Esophagus (tissue), 2 donors: ENCODE measurements around the gene CGB3. TPM values are rescaled to one million over a fixed set of nuclear protein-coding genes. Genes with fewer than 3 reads are reported as not detected.

ENCODE experiments used
- H3K27ac ChIP-seq, 2 donors: one replicate each; pipeline ENCODE4 v1.5.1; 2013; ENCODE audit warnings: low read depth in 2 of 2, mild to moderate bottlenecking in 2 of 2, inconsistent platforms in 1 of 2, low read length in 1 of 2, moderate library complexity in 1 of 2
- H3K27me3 ChIP-seq, 2 donors: one replicate each; pipeline ENCODE4 v1.6.1; 2013; ENCODE audit warnings: low read length in 2 of 2, control low read depth in 1 of 2, mild to moderate bottlenecking in 1 of 2; ENCODE audit not compliant: insufficient read depth in 2 of 2, control insufficient read depth in 1 of 2
- H3K36me3 ChIP-seq, 2 donors: one replicate each; pipeline ENCODE4 v1.6.1; 2013; ENCODE audit warnings: low read length in 1 of 2; ENCODE audit not compliant: control insufficient read depth in 2 of 2, insufficient read depth in 2 of 2
- H3K4me1 ChIP-seq, 2 donors: one replicate each; pipeline ENCODE4 v1.6.1; 2013; ENCODE audit warnings: low read length in 1 of 2; ENCODE audit not compliant: control insufficient read depth in 2 of 2, insufficient read depth in 2 of 2
- H3K4me3 ChIP-seq, 2 donors: one replicate each; pipeline ENCODE4 v1.5.1; 2013; ENCODE audit warnings: low read length in 2 of 2, mild to moderate bottlenecking in 2 of 2, low read depth in 1 of 2, moderate library complexity in 1 of 2
- H3K9me3 ChIP-seq, 2 donors: one replicate each; pipeline ENCODE4 v1.6.1; 2013; ENCODE audit warnings: mild to moderate bottlenecking in 2 of 2, low read depth in 1 of 2, low read length in 1 of 2, moderate library complexity in 1 of 2; ENCODE audit not compliant: control insufficient read depth in 2 of 2, insufficient read depth in 1 of 2
- WGBS, 2 donors: extraction: QIAGEN DNeasy Blood & Tissue Kit; methylation state at CpG; one replicate each; pipeline ENCODE4 v1.1.7; 2013; 5-methylcytosine and 5-hydroxymethylcytosine counted together
- polyA plus RNA-seq, 2 donors: library from polyadenylated mRNA; stranded (reverse); fragments of 200-250 nt; gene quantifications; one replicate each; pipeline ENCODE4 v1.2.3, GENCODE V29; 2013
- donor health status: healthy with polysubstance abuse.
- donor health status: Bipolar disorder and iron deficiency.

Gene CGB3
- polyA plus RNA-seq, 2 donors: not detected

DNA sequence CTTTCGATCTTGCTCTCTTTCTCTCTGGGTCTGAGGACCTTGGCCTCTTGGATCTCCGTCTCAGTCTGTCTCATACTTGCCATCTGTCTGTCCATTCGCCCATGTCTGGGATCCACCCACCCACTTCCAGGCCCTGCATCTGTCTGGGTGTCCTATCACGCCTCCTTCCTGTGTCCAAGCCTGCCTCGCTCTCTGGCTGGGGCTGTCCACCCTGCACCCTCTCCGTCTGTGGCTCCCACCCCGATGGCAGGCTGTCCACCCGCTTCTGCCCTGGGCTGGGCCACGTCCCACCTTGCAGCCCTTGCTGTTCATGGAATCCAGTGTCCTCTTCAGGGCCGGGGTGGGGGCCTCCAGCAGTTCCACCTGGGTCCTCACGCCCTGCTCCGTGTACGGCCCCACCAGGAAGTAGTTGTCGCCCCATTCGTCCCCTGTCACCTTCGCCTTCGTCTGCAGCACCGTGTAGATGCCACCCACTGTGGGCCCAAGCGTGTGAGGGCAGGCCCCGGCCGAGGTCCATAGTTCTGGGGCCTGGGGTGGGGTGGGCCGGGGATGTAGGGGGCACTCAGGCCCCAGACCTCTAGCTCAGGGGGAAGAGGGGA is 33.0 kb downstream of the CGB3 start:
- peaks cover 0 to 19% of the 10 kb centered on the region in 2 donors for H3K36me3 ChIP-seq
- no peaks in the 10 kb centered on the region for H3K9me3 ChIP-seq
- 80 to 83% methylated on average over 22 of the region's 22 CpGs for WGBS, 2 donors
- H3K27ac ChIP-seq: no peak overlapping the region
- H3K4me3 ChIP-seq: peak overlapping the region in 1 of 2 donors; percentile 89
- peaks cover 14 to 15% of the 10 kb centered on the region in 2 donors for H3K4me1 ChIP-seq
- no peaks in the 10 kb centered on the region for H3K27me3 ChIP-seq

DNA sequence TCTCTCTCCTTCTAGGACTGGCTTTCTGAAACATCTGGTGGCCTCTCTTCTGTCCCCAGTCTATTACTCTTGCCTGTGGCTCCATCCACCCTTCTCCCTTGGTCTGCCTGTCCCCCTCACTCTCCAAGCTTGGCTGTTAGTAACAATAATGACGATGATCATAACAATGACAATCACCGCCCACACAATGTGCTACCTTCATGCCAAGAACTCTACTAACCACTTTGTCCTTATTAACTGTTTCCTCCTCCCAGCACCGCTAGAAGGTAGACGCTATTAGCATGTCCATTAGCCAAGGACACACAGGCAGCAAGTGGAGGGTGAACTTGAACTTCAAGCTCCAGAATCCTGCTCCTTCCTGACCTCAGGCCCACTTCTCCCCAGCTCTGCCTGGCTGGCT is 33.7 kb downstream of the CGB3 start:
- no peak overlapping the region for H3K27ac ChIP-seq
- no peaks in the 10 kb centered on the region for H3K27me3 ChIP-seq
- 56 to 63% methylated on average over 4 of the region's 4 CpGs for WGBS, 2 donors
- peaks cover 0 to 25% of the 10 kb centered on the region in 2 donors for H3K36me3 ChIP-seq
- no peaks in the 10 kb centered on the region for H3K9me3 ChIP-seq
- no peak overlapping the region for H3K4me3 ChIP-seq
- peaks cover 14 to 15% of the 10 kb centered on the region in 2 donors for H3K4me1 ChIP-seq

DNA sequence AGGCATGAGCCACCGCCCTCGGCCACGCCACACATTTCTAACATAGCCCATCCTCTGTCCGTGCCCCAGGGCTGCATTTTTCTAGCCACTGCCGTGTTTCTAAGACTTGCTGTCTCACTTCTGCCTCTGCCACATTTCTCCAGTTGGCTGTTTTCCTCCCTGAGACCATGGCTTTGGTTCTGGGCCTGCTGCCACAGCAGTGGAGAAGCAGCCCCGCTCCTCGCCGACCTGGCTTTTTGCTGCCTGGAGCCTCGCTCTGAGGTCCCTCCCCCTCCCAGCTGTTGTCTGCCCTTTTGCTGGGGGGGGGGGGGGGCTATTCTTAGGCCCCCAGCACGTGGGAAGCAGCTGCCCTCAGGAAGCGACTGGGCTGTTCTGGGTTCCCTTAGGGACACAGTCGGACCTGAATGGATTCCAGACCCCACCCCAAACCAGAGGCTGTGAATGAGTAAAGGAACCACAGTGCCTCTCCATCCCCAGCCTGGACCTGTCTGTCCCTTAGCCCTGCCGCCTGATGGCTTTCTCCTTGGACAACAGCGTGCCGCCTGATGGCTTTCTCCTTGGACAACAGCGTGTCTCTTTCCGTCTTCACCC is 34.3 kb downstream of the CGB3 start:
- no peaks in the 10 kb centered on the region for H3K9me3 ChIP-seq

DNA sequence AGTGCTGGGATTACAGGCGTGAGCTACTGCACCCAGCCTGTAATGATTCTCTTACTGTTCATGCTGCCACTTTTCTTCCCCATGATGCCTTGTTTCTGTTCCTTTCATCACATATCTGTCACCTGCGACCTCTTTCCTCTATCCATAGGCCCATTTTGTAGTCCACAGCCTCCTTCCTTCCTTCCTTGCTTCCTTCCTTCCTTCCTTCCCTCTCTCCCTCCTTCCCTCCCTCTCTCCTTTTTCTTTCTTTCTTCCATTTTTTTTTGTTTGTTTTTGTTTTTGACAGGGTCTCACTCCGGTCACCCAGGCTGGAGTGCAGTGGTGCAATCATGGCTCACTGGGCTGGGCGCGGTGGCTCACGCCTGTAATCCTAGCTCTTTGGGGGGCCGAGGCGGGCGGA is 35.3 kb downstream of the CGB3 start:
- H3K36me3 ChIP-seq: peaks cover 0 to 30% of the 10 kb centered on the region in 2 donors

More for the DNA sequence above, 34.3 kb downstream of the CGB3 start:
- Histone ChIP-seq H3K4me3 (no peak overlapping the region), H3K36me3 (peaks cover 0 to 30% of the 10 kb centered on the region in 2 donors), H3K27me3 (no peaks in the 10 kb centered on the region), H3K27ac (no peak overlapping the region), H3K4me1 (peaks cover 12 to 14% of the 10 kb centered on the region in 2 donors)
- 74 to 82% methylated on average over 17 of the region's 17 CpGs for WGBS, 2 donors

DNA sequence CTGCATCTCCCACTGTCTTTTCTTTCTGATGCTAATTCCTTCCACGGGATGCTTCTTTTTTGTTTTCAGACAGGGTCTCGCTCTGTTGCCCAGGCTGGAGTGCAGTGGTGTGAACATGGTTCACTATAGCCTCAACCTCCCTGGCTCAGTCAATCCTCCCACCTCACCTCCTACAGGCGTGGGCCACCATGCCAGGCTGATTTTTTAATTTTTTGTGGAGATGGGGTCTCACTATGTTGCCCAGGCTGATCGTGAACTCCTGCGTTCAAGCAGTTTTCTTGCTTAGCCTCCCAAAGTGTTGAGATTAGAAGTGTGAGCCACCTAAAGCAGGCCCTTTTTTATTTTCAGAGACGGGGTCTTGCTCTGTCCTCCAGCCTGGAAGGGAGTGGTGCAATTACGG is 35.8 kb downstream of the CGB3 start:
- Histone ChIP-seq H3K9me3 (no peaks in the 10 kb centered on the region), H3K36me3 (peaks cover 0 to 30% of the 10 kb centered on the region in 2 donors), H3K4me1 (peaks cover 11 to 14% of the 10 kb centered on the region in 2 donors), H3K27me3 (no peaks in the 10 kb centered on the region), H3K27ac (no peak overlapping the region), H3K4me3 (no peak overlapping the region)
- WGBS, 2 donors: 94 to 95% methylated on average over 7 of the region's 7 CpGs

More for the DNA sequence above, 35.3 kb downstream of the CGB3 start:
- no peaks in the 10 kb centered on the region for H3K9me3 ChIP-seq
- no peak overlapping the region for H3K27ac ChIP-seq
- H3K4me3 ChIP-seq: no peak overlapping the region
- peaks cover 11 to 14% of the 10 kb centered on the region in 2 donors for H3K4me1 ChIP-seq
- WGBS, 2 donors: 94 to 97% methylated on average over 9 of the region's 9 CpGs
- no peaks in the 10 kb centered on the region for H3K27me3 ChIP-seq

DNA sequence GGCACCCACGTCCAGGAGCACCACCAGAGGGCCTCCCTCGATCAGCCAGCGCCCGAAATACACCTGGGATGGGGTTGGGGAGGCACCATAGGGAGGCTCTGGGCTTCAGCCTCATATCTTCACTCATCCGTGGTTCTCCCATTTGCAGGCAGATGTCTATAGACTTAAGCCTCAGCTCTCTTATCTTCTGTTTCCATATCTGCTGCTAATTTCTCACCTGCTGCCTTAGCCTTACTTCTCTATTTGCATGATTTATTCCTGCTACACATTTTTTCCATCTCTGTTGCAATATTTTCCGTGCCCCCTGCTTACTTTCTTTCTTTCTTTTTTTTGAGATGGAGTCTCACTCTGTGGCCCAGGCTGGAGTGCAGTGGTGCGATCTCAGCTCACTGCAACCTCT is 36.8 kb downstream of the CGB3 start:
- no peak overlapping the region for H3K4me3 ChIP-seq
- no peaks in the 10 kb centered on the region for H3K27me3 ChIP-seq
- H3K36me3 ChIP-seq: peaks cover 0 to 38% of the 10 kb centered on the region in 2 donors
- H3K9me3 ChIP-seq: no peaks in the 10 kb centered on the region
- H3K27ac ChIP-seq: no peak overlapping the region
- 84 to 88% methylated on average over 7 of the region's 7 CpGs for WGBS, 2 donors
- peaks cover 11 to 14% of the 10 kb centered on the region in 2 donors for H3K4me1 ChIP-seq

DNA sequence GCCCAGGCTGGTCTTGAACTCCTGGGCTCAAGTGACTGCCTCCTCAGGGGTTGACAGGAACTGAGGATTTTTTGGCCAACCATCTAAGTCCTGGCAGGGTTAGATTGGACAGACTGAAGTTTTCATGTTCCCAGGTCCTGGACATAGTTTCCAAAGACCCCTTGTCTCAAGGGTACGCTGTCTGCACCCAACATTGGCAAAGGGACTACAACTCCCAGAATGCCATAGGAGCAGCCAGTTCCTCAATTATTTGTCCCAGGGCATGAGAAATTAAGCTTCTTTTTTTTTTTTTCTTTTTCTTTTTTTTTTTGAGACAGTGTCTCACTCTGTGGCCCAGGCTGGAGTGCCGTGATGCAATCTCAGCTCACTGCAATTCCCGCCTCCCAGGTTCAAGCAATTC is 37.9 kb downstream of the CGB3 start:
- WGBS, 2 donors: 90 to 93% methylated on average over 3 of the region's 3 CpGs
- H3K4me1 ChIP-seq: peaks cover 3 to 4% of the 10 kb centered on the region in 2 donors
- peaks cover 0 to 47% of the 10 kb centered on the region in 2 donors for H3K36me3 ChIP-seq
- H3K9me3 ChIP-seq: no peaks in the 10 kb centered on the region
- no peak overlapping the region for H3K27ac ChIP-seq
- H3K4me3 ChIP-seq: no peak overlapping the region
- H3K27me3 ChIP-seq: no peaks in the 10 kb centered on the region

DNA sequence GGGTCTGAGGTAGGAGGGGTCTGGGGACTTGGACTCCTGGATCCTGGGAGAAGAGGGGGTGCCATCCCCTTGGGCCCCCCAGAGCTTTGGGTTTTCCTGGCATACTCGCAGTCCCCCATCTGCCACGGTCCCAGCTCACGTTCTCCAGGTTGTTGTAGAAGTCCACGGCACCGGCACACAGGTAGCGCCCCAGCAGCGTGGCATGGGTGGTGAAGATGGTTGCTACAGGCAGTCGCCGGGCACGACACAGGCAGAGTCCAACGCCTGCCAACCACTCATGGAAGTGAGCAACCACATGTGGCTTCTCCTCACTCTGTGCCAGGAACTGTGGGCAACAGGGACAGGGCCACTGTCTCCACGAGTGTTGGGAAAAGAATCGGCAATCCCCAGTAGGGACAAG is 38.4 kb downstream of the CGB3 start:
- Histone ChIP-seq H3K4me3 (no peak overlapping the region), H3K9me3 (no peaks in the 10 kb centered on the region), H3K36me3 (peaks cover 0 to 43% of the 10 kb centered on the region in 2 donors), H3K4me1 (no peaks in the 10 kb centered on the region), H3K27ac (no peak overlapping the region), H3K27me3 (no peaks in the 10 kb centered on the region)
- WGBS, 2 donors: 95 to 97% methylated on average over 13 of the region's 13 CpGs

DNA sequence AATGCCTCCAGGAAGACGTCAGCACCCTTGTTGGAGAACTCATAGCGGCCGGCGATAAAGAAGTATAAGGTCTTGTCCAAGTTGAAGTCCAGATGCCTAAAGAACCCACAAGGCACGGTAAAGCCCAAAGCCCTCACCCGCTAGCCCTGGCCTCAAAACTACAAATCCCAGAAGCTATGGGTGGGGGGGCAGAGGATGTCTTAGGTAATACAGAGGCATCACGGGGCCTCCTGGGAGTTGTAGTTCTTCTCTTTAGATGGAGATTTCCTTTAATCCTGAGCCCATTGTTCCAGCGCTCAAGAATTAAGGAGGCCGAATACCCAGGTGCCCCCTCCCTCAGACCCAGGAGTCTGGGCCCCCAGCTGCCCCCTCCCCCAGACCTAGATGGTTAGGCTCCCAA is 41.9 kb downstream of the CGB3 start:
- whole genome bisulfite sequencing, 2 donors: 92 to 98% methylated on average over 9 of the region's 9 CpGs
- H3K4me1 ChIP-seq: no peaks in the 10 kb centered on the region

DNA sequence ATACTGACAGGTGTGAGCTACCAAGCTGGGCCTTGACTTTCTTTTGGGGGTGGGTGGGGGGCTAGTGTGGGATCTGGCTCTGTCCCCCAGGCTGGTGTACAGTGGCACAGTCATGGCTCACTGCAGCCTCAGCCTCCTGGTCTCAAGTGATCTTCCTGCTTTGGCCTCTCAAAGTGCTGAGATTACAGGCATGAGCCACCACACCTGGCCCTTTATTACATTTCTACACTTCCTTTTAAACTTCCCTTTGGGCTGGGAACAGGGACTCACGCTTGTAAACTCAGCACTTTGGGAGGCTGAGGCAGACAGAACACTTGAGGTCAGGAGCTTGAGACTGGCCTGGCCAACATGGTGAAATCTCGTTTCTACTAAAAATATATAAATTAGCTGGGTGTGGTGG is 47.1 kb downstream of the CGB3 start:
- Histone ChIP-seq H3K27me3 (no peaks in the 10 kb centered on the region), H3K4me1 (no peaks in the 10 kb centered on the region), H3K36me3 (peaks cover 15 to 19% of the 10 kb centered on the region in 2 donors), H3K9me3 (no peaks in the 10 kb centered on the region), H3K27ac (no peak overlapping the region), H3K4me3 (no peak overlapping the region)
- 64 to 87% methylated on average over 2 of the region's 2 CpGs for WGBS, 2 donors

More for the DNA sequence above, 41.9 kb downstream of the CGB3 start:
- Histone ChIP-seq H3K27ac (no peak overlapping the region), H3K27me3 (no peaks in the 10 kb centered on the region), H3K4me3 (no peak overlapping the region), H3K36me3 (peaks cover 8 to 33% of the 10 kb centered on the region in 2 donors), H3K9me3 (no peaks in the 10 kb centered on the region)
